Esophagus muscularis mucosa (tissue), 4 donors: ENCODE results near the gene CD63. TPM values are rescaled to one million over a fixed set of nuclear protein-coding genes. Genes with fewer than 3 reads are reported as not detected.

ENCODE experiments used
- DNase-seq: peaks from one replicate; pipeline ENCODE4 v3.0.0-alpha.2; 2017; ENCODE audit errors: extremely low spot score
- H3K27ac ChIP-seq, 4 donors: fragments of 200-600 bp; sonication (generic); replicated peaks in 1 of 4; 1 replicate in 3 of 4; 2 replicates in 1 of 4; pipeline ENCODE4 v1.5.1; 2016 to 2019; ENCODE audit warnings: mild to moderate bottlenecking in 1 of 4
- H3K27me3 ChIP-seq, 4 donors: fragments of 200-600 bp; sonication (generic); one replicate each; pipeline versions ENCODE4 v1.5.1 to v1.6.0; 2016 to 2019
- H3K36me3 ChIP-seq, 4 donors: fragments of 200-600 bp; sonication (generic); one replicate each; pipeline ENCODE4 v1.5.1; 2016 to 2019
- H3K4me1 ChIP-seq, 4 donors: fragments of 200-600 bp; sonication (generic); one replicate each; pipeline ENCODE4 v1.5.1; 2016 to 2019
- H3K4me3 ChIP-seq, 4 donors: fragments of 200-600 bp; sonication (generic); 1 replicate in 2 of 4; 2 replicates in 2 of 4; pipeline ENCODE4 v1.5.1; 2016 to 2019; ENCODE audit warnings: mild to moderate bottlenecking in 4 of 4, moderate library complexity in 1 of 4
- H3K9me3 ChIP-seq, 4 donors: fragments of 200-600 bp; sonication (generic); 1 replicate in 3 of 4; 2 replicates in 1 of 4; pipeline ENCODE4 v1.5.1; 2016 to 2019
- EP300 ChIP-seq: sonication (generic); formaldehyde crosslinking; IDR thresholded peaks from one replicate; pipeline ENCODE4 v1.6.1; 2017; ENCODE audit warnings: antibody characterized with exemption
- POLR2A ChIP-seq: fragments of 450-650 bp; IDR thresholded peaks from one replicate; pipeline ENCODE4 v1.6.1; 2017; ENCODE audit warnings: antibody characterized with exemption, moderate library complexity, mild to moderate bottlenecking, low read depth
- POLR2AphosphoS5 ChIP-seq, 2 donors: sonication (generic); formaldehyde crosslinking; IDR thresholded peaks; one replicate each; pipeline ENCODE4 v1.6.1; 2017; ENCODE audit warnings: antibody characterized with exemption in 2 of 2
- WGBS: methylation state at CpG from one replicate; pipeline ENCODE4 v1.1.5; 2018; 5-methylcytosine and 5-hydroxymethylcytosine counted together
- intact Hi-C: fragments of 100-400 bp; cut with DNase I; formaldehyde crosslinking; loops from one replicate; pipeline ENCODE4 v1.15.1; 2023
- total RNA-seq, 4 donors: library from RNA; depleted of rRNA; stranded (reverse); fragments of >200 nt; gene quantifications; one replicate each; pipeline versions ENCODE4 v1.1.0 to v1.2.1, GENCODE V29; 2016
- TF ChIP-seq, protein P1 (sequence below), 3 experiments: fragments of 200-600 bp in 2 of 3; fragments of 450-650 bp in 1 of 3; sonication (generic) in 2 of 3; IDR thresholded peaks; one replicate each; pipeline ENCODE4 v1.5.1; 2017 to 2019; ENCODE audit warnings: antibody characterized with exemption in 3 of 3, mild to moderate bottlenecking in 2 of 3, moderate library complexity in 1 of 3

Gene CD63
- total RNA-seq, 4 donors from 2014 or later = 742 to 1,177 (median 845) TPM

DNA sequence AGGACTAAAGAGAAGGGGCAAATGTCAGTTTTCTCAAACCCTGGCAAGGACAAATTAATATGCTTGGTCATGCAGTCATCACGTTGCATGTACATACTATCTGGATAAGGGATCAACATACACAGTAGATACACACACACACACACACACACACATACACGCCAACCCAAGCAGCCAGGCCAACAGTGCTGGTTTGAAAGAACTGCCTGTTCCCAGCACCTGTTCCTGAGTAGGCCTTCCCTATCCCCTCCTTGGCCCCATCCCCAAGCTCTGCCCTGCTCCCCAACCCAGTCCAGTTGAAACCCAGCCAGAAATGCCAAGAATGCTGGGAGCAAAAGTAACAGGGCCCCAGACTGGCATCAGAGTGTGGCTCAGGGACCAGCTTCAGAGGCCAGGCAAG is 25.5 kb downstream of the CD63 start:
- H3K36me3 ChIP-seq = peaks cover 0 to 34% (median 20%) of the 10 kb centered on the region in 4 donors
- TF ChIP-seq EP300 (peak; percentile 16), POLR2A (no peak), POLR2AphosphoS5 (IDR thresholded peaks at IDR 0.05) (peak; percentile 63 to 64)
- no peaks in the 10 kb centered on the region for H3K27me3 ChIP-seq
- H3K9me3 ChIP-seq = no peaks in the 10 kb centered on the region
- 33% methylated on average over 2 of the region's 2 CpGs for WGBS
- DNase-seq = no peak
- H3K27ac ChIP-seq = peak overlapping the region; percentile 89 to 100 (median 96)
- H3K4me1 ChIP-seq = peaks cover 36 to 90% (median 75%) of the 10 kb centered on the region in 4 donors
- intact Hi-C loops = no loop called here
- H3K4me3 ChIP-seq = peak overlapping the region; percentile 71 to 86 (median 74)

- Histone ChIP-seq H3K36me3 (peaks cover 0 to 38% (median 24%) of the 10 kb centered on the region in 4 donors), H3K4me3 (peak overlapping the region; percentile 71 to 86 (median 74)), H3K27me3 (no peaks in the 10 kb centered on the region), H3K27ac (peak overlapping the region; percentile 89 to 100 (median 96)), H3K9me3 (no peaks in the 10 kb centered on the region), H3K4me1 (peaks cover 33 to 89% (median 70%) of the 10 kb centered on the region in 4 donors)
- DNase-seq = no peak
- WGBS = 63% methylated on average over 5 of the region's 8 CpGs
- intact Hi-C loops = no loop called here
- TF ChIP-seq POLR2A = no peak
These were observed 25.9 kb downstream of the CD63 start for GRCh38 chr12:55702861-55703260.

DNA sequence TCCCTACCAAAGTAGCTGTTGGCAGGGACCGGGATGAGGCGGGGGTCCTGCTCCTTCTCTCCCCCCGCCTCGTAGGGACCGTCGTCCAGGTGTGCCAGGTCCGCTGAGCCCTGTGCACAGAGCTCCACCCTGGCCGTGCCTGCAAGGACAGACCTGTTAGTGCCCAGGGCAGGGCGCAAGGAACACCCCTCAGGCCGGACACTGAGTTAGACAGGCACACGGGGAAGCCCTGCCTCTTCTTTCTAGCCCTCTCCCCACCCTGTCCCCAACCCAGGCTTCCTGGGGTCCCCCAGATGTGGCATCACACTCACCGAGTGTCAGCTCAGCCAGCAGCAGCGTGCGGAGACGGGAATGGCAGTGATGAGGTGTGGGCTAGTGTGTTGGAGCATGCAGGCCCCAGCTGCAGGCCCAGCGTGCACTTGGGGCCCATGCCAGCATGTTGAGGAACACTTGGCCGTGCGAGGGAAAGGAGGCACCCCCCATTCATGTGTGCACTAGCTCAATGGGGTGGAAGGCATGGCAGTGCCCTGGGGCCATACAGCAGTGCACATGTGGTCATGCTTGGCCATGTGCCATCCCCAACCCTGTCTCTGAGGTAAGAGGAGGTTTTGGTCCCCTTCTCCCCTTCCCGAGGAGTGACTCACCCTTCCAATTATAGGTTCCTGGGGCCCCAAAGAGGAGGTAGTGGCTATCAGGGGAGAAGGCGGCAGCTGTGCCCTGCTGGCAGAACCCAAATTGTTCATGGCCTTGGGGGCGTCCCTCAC is 28.4 kb downstream of the CD63 start:
- TF ChIP-seq POLR2A = no peak
- TF ChIP-seq, protein P1, sequence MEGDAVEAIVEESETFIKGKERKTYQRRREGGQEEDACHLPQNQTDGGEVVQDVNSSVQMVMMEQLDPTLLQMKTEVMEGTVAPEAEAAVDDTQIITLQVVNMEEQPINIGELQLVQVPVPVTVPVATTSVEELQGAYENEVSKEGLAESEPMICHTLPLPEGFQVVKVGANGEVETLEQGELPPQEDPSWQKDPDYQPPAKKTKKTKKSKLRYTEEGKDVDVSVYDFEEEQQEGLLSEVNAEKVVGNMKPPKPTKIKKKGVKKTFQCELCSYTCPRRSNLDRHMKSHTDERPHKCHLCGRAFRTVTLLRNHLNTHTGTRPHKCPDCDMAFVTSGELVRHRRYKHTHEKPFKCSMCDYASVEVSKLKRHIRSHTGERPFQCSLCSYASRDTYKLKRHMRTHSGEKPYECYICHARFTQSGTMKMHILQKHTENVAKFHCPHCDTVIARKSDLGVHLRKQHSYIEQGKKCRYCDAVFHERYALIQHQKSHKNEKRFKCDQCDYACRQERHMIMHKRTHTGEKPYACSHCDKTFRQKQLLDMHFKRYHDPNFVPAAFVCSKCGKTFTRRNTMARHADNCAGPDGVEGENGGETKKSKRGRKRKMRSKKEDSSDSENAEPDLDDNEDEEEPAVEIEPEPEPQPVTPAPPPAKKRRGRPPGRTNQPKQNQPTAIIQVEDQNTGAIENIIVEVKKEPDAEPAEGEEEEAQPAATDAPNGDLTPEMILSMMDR (IDR thresholded peaks at IDR 0.05) = no peak
- no peak for TF ChIP-seq EP300
- TF ChIP-seq POLR2AphosphoS5 (IDR thresholded peaks at IDR 0.05) = no peak
- Histone ChIP-seq H3K27me3 (no peaks in the 10 kb centered on the region), H3K4me1 (peaks cover 30 to 74% (median 58%) of the 10 kb centered on the region in 4 donors), H3K9me3 (no peaks in the 10 kb centered on the region), H3K27ac (peak overlapping the region; percentile 17 to 100 (median 26)), H3K36me3 (peaks cover 19 to 62% (median 48%) of the 10 kb centered on the region in 4 donors), H3K4me3 (no peak overlapping the region)
- WGBS = 70% methylated on average over 17 of the region's 21 CpGs
- intact Hi-C loops = no loop called here
- no peak for DNase-seq

GRCh38 chr12:55699471-55700055 is 29.2 kb downstream of the CD63 start:
- 68% methylated on average over 5 of the region's 5 CpGs for WGBS

DNA sequence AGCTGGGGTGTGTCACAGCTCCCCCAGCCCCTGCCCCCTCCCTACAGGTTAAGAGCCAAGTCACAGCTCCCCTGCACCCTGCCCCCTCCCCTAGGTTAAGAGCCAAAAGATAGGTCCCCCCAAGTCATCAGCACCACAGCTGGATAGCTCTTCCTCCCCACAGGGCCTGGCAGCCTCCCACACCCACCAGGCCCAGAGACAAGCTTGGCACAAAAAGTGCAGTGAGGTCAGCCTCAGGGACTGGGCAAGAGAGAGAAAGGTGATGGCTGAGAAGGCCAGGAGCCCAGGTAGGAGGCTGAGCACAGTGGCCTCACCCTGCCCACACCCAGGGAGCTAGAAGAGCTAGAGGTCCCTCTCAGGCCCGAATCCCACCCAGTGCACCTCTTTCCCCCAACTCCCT is 29.8 kb downstream of the CD63 start:
- H3K4me3 ChIP-seq = no peak overlapping the region
- H3K9me3 ChIP-seq = no peaks in the 10 kb centered on the region
- no peak for DNase-seq
- TF ChIP-seq EP300 = no peak
- no peak for TF ChIP-seq POLR2A
- TF ChIP-seq, protein P1 (IDR thresholded peaks at IDR 0.05) = no peak
- TF ChIP-seq POLR2AphosphoS5 (IDR thresholded peaks at IDR 0.05) = no peak
- peaks cover 30 to 59% (median 48%) of the 10 kb centered on the region in 4 donors for H3K4me1 ChIP-seq
- H3K27me3 ChIP-seq = no peaks in the 10 kb centered on the region
- WGBS = 70% methylated on average over 1 of the region's 1 CpG
- peak overlapping the region; percentile 9 to 100 (median 30) for H3K27ac ChIP-seq
- intact Hi-C loops = no loop called here
- H3K36me3 ChIP-seq = peaks cover 33 to 77% (median 63%) of the 10 kb centered on the region in 4 donors

More at GRCh38 chr12:55699471-55700055, 29.2 kb downstream of the CD63 start:
- H3K4me3 ChIP-seq = no peak overlapping the region
- peaks cover 27 to 71% (median 57%) of the 10 kb centered on the region in 4 donors for H3K36me3 ChIP-seq
- H3K27me3 ChIP-seq = no peaks in the 10 kb centered on the region
- TF ChIP-seq EP300 (no peak), POLR2AphosphoS5 (IDR thresholded peaks at IDR 0.05) (no peak), POLR2A (no peak)
- TF ChIP-seq, protein P1 (IDR thresholded peaks at IDR 0.05) = no peak
- intact Hi-C loops = no loop called here
- H3K9me3 ChIP-seq = no peaks in the 10 kb centered on the region
- peaks cover 30 to 65% (median 54%) of the 10 kb centered on the region in 4 donors for H3K4me1 ChIP-seq
- peak overlapping the region; percentile 9 to 100 (median 22) for H3K27ac ChIP-seq
- no peak for DNase-seq
